ENCODE data around the gene NABP1. TPM values are rescaled to one million over a fixed set of nuclear protein-coding genes. Genes with fewer than 3 reads are reported as not detected.
A peak's percentile ranks its signal among the peaks of the same experiment; 100 is the strongest.

NABP1 gene
- total RNA-seq, 1 experiment from 2014 or later: 46.5 TPM

- DNase-seq: no peak
- Histone ChIP-seq H3K4me3 (no peak overlapping the region), H3F3A (ENCODE audit: insufficient read depth, low read depth) (no peaks in the 10 kb centered on the region), H4K20me1 (ENCODE audit: insufficient read depth) (no peaks in the 10 kb centered on the region), H3K9me2 (ENCODE audit: insufficient read depth) (no peaks in the 10 kb centered on the region), H3K27ac (no peak overlapping the region), H3K36me3 (ENCODE audit: low read depth) (no peaks in the 10 kb centered on the region), H3K79me2 (ENCODE audit: low read depth) (no peaks in the 10 kb centered on the region), H2AFZ (no peak overlapping the region), H3K27me3 (ENCODE audit: insufficient read depth, low read depth) (no peaks in the 10 kb centered on the region), H3K4me1 (replicated peaks; ENCODE audit: insufficient read depth) (no peaks in the 10 kb centered on the region), H3K4me2 (no peak overlapping the region), H3K9me3 (ENCODE audit: insufficient read depth, low read depth) (no peaks in the 10 kb centered on the region)
- ChIA-PET CTCF (no interaction called here), POLR2A (ENCODE audit: unreplicated experiment) (no interaction called here)
- intact Hi-C loops (cut with micrococcal nuclease; ENCODE audit: unreplicated experiment): no loop called here
- no TSS peak for BruUV-seq (replicated peaks)
- TF ChIP-seq, protein P1, sequence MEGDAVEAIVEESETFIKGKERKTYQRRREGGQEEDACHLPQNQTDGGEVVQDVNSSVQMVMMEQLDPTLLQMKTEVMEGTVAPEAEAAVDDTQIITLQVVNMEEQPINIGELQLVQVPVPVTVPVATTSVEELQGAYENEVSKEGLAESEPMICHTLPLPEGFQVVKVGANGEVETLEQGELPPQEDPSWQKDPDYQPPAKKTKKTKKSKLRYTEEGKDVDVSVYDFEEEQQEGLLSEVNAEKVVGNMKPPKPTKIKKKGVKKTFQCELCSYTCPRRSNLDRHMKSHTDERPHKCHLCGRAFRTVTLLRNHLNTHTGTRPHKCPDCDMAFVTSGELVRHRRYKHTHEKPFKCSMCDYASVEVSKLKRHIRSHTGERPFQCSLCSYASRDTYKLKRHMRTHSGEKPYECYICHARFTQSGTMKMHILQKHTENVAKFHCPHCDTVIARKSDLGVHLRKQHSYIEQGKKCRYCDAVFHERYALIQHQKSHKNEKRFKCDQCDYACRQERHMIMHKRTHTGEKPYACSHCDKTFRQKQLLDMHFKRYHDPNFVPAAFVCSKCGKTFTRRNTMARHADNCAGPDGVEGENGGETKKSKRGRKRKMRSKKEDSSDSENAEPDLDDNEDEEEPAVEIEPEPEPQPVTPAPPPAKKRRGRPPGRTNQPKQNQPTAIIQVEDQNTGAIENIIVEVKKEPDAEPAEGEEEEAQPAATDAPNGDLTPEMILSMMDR (conservative IDR thresholded peaks at IDR 0.05): no peak
- no peak for TF ChIP-seq EZH2 (IDR thresholded peaks at IDR 0.05; ENCODE audit: low read depth)
These were observed 7.9 kb upstream of the NABP1 start for GRCh38 chr2:191670076-191670475.

- H3K27ac ChIP-seq: no peak overlapping the region
- H3F3A ChIP-seq (ENCODE audit: insufficient read depth, low read depth): no peaks in the 10 kb centered on the region
- H3K4me2 ChIP-seq: no peak overlapping the region
- H3K4me3 ChIP-seq: no peak overlapping the region
- H3K4me1 ChIP-seq (replicated peaks; ENCODE audit: insufficient read depth): no peaks in the 10 kb centered on the region
- H3K9me2 ChIP-seq (ENCODE audit: insufficient read depth): no peaks in the 10 kb centered on the region
- ChIA-PET POLR2A (ENCODE audit: unreplicated experiment) (no interaction called here), CTCF (no interaction called here)
- H3K36me3 ChIP-seq (ENCODE audit: low read depth): no peaks in the 10 kb centered on the region
- no peaks in the 10 kb centered on the region for H3K27me3 ChIP-seq (ENCODE audit: insufficient read depth, low read depth)
- H4K20me1 ChIP-seq (ENCODE audit: insufficient read depth): no peaks in the 10 kb centered on the region
- intact Hi-C loops (cut with micrococcal nuclease; ENCODE audit: unreplicated experiment): no loop called here
- TF ChIP-seq EZH2 (IDR thresholded peaks at IDR 0.05; ENCODE audit: low read depth): no peak
- TF ChIP-seq, protein P1 (conservative IDR thresholded peaks at IDR 0.05): no peak
- BruUV-seq (replicated peaks): no TSS peak
- DNase-seq: no peak
- H2AFZ ChIP-seq: no peak overlapping the region
- H3K79me2 ChIP-seq (ENCODE audit: low read depth): no peaks in the 10 kb centered on the region
- H3K9me3 ChIP-seq (ENCODE audit: insufficient read depth, low read depth): no peaks in the 10 kb centered on the region
These were observed 7.1 kb upstream of the NABP1 start for GRCh38 chr2:191670787-191671186.

DNA sequence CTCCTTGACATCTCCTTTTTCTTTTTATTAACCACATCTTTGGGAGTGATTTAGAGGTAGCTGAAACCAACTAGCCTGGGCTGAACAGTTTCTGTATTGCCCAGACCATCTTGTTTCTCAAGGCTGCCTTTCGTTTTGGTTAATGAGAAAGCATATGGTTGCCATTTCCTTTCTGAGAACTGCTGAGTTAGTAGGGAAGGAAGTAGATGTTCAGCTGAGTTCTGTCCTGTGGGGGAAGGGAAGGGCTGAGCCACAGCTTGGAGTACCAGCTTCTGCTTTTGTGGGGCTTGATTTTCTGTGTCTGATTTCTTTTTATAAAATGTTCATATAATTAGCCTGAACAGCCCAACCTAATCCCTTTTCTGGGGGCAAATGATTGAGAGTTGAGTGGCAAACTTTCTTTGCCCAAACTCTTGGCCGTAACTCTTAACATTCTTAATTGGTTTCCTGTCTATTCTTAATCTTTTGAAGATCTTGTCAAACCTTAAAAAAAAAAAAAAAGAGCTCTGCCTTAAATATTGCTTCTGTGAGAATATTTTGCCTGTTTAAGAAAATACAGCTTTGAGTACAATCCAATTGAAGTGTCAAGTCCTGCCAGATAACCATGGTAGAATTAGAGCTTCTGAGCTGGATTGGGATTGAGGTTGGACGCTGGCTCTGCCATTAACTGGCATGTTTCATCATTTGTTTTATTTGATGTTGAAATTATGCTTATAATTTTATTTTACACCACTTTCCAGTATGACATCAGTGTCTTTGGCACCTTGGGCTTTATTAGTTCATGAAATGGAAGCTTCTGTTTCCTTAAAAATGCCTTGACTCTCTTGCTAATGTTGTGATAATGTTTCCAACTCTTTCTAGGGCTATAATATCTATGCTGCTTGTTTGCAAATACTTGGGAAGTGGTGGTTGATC, 1.9 kb upstream of the NABP1 start:
- H4K20me1 ChIP-seq (ENCODE audit: insufficient read depth): no peaks in the 10 kb centered on the region
- H3K36me3 ChIP-seq (ENCODE audit: low read depth): peaks cover 8% of the 10 kb centered on the region

More for the DNA sequence above, 1.9 kb upstream of the NABP1 start:
- BruUV-seq (replicated peaks): no TSS peak
- Histone ChIP-seq H3K27ac (no peak overlapping the region), H2AFZ (no peak overlapping the region), H3K4me1 (replicated peaks; ENCODE audit: insufficient read depth) (peaks cover 15% of the 10 kb centered on the region; the same call in 1 of the 2 replicates), H3K27me3 (ENCODE audit: insufficient read depth, low read depth) (no peaks in the 10 kb centered on the region), H3K9me3 (ENCODE audit: insufficient read depth, low read depth) (no peaks in the 10 kb centered on the region), H3K9me2 (ENCODE audit: insufficient read depth) (no peaks in the 10 kb centered on the region), H3K79me2 (ENCODE audit: low read depth) (peaks cover 23% of the 10 kb centered on the region), H3F3A (ENCODE audit: insufficient read depth, low read depth) (peaks cover 24% of the 10 kb centered on the region), H3K4me2 (peak overlapping the region; percentile 92), H3K4me3 (no peak overlapping the region)
- CTCF ChIA-PET: interaction anchor here (0.6 to 0.9 kb wide), 2 partner anchors 38 to 623 kb away, joined by 4 to 5 read pairs; no protein-coding TSS in a partner anchor
- intact Hi-C loops (cut with micrococcal nuclease; ENCODE audit: unreplicated experiment): no loop called here
- POLR2A ChIA-PET (ENCODE audit: unreplicated experiment): interaction anchor here (1.3 kb wide), 1 partner anchor 53 kb away, joined by 20 read pairs; no protein-coding TSS in a partner anchor
- TF ChIP-seq, protein P1 (conservative IDR thresholded peaks at IDR 0.05): no peak
- no peak for TF ChIP-seq EZH2 (IDR thresholded peaks at IDR 0.05; ENCODE audit: low read depth)
- no peak for DNase-seq
